ENCODE measurements around the gene TMC1. TPM values are rescaled to one million over a fixed set of nuclear protein-coding genes. Genes with fewer than 3 reads are reported as not detected.

Gene TMC1
- total RNA-seq, 2 donors from 2014 or later = not detected

DNA sequence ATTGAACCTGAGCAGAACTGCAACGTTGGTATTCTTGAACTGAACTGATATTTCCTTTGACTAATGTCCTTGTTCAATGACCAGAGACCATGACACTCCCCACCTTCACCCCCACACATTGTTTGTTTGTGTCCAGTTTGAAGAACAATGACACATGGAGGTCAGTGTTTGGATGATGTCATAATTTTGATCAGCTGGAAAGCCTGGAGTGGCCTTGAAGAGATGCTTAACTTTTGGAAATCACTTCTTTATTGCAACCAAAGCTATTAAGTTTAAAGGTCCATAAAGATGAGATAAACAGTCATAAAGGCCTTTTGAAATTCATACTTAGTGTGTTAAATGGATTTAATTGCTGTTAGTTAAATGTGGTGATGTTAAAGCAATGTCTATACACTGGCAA, 92.7 kb downstream of the TMC1 start:
- no peaks in the 10 kb centered on the region for H3K36me3 ChIP-seq

DNA sequence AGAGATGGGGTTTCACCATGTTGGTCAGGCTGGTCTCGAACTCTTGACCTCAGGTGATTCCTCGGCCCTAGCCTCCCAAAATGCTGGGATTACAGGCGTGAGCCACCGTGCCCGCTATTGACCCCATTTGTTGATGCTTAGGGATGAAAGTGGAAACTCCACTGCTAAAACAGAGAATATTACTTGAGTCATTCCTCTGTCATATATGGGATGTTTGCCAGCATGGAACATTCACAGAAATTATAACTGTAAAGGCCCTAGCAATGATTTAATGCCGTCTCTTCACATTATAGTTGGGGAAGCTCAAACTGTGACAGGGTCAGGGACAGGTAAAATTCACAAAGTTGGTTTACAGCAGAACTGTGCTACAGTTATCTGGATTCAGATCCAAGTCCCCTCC, 94.5 kb downstream of the TMC1 start:
- TF ChIP-seq, protein P1, sequence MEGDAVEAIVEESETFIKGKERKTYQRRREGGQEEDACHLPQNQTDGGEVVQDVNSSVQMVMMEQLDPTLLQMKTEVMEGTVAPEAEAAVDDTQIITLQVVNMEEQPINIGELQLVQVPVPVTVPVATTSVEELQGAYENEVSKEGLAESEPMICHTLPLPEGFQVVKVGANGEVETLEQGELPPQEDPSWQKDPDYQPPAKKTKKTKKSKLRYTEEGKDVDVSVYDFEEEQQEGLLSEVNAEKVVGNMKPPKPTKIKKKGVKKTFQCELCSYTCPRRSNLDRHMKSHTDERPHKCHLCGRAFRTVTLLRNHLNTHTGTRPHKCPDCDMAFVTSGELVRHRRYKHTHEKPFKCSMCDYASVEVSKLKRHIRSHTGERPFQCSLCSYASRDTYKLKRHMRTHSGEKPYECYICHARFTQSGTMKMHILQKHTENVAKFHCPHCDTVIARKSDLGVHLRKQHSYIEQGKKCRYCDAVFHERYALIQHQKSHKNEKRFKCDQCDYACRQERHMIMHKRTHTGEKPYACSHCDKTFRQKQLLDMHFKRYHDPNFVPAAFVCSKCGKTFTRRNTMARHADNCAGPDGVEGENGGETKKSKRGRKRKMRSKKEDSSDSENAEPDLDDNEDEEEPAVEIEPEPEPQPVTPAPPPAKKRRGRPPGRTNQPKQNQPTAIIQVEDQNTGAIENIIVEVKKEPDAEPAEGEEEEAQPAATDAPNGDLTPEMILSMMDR (IDR thresholded peaks at IDR 0.05) = no peak
- no peak for DNase-seq (ENCODE audit: low spot score)
- no peak for ATAC-seq (ENCODE audit: insufficient number of reproducible peaks, low FRiP score, low read depth)

More for the DNA sequence above, 92.7 kb downstream of the TMC1 start:
- H3K4me1 ChIP-seq (ENCODE audit: control insufficient read depth in 1 of 2, low read depth in 2 of 2) = no peaks in the 10 kb centered on the region
- no peaks in the 10 kb centered on the region for H3K27me3 ChIP-seq (replicated peaks; ENCODE audit: insufficient read depth)
- H3K4me3 ChIP-seq = no peak overlapping the region
- TF ChIP-seq, protein P1 (IDR thresholded peaks at IDR 0.05) = no peak
- DNase-seq (ENCODE audit: low spot score) (no peak), ATAC-seq (ENCODE audit: insufficient number of reproducible peaks, low FRiP score, low read depth) (no peak)
- no peak overlapping the region for H3K27ac ChIP-seq
- no peaks in the 10 kb centered on the region for H3K9me3 ChIP-seq

DNA sequence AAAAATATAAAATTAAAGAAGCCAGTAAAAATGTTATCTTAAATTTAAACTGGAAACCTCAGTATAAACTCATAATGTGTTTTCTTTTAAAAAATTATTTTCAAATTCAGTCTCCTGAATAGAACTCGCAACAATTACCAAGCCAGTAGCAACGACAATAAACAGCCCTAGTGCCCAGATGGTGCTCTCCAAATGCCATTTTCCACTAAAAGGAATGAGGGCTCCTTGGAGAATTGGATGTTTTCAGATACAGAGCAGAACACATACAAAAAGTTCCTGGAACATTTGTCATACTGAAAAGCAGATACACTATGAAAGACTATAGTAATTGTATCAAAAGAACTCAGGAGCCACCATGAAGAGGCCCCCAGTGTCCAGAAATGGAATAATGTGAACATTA, 97.4 kb downstream of the TMC1 start:
- Histone ChIP-seq H3K36me3 (no peaks in the 10 kb centered on the region), H3K27me3 (replicated peaks; ENCODE audit: insufficient read depth) (no peaks in the 10 kb centered on the region), H3K4me1 (ENCODE audit: control insufficient read depth in 1 of 2, low read depth in 2 of 2) (no peaks in the 10 kb centered on the region), H3K4me3 (no peak overlapping the region), H3K9me3 (no peaks in the 10 kb centered on the region), H3K27ac (no peak overlapping the region)
- no peak for DNase-seq (ENCODE audit: low spot score)
- ATAC-seq (ENCODE audit: insufficient number of reproducible peaks, low FRiP score, low read depth) = no peak
- TF ChIP-seq, protein P1 (IDR thresholded peaks at IDR 0.05) = no peak

More for the DNA sequence above, 94.5 kb downstream of the TMC1 start:
- no peaks in the 10 kb centered on the region for H3K27me3 ChIP-seq (replicated peaks; ENCODE audit: insufficient read depth)
- no peaks in the 10 kb centered on the region for H3K36me3 ChIP-seq
- no peaks in the 10 kb centered on the region for H3K9me3 ChIP-seq
- no peak overlapping the region for H3K27ac ChIP-seq
- H3K4me3 ChIP-seq = no peak overlapping the region
- H3K4me1 ChIP-seq (ENCODE audit: control insufficient read depth in 1 of 2, low read depth in 2 of 2) = no peaks in the 10 kb centered on the region

DNA sequence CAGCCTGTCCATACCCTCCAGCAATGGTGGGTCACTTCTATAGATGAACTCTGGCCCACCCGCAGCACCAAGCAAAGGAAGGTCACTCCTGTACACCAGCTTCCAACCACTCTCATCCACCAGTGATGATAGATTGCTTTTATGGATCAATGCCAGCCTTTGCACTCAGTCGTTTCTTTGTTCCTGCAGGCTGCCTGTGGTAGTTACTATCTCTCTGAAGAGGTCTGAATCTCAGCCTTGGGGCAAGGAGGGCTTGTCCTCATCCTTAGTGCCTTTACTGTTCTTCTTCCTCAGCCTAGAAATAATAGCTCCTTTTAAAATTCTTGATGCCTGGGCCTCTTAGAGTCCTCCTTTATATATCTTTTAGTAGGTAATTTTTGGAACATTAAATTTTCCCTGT, 100.8 kb downstream of the TMC1 start:
- Histone ChIP-seq H3K4me1 (ENCODE audit: control insufficient read depth in 1 of 2, low read depth in 2 of 2) (no peaks in the 10 kb centered on the region), H3K27ac (no peak overlapping the region), H3K9me3 (no peaks in the 10 kb centered on the region), H3K4me3 (no peak overlapping the region), H3K36me3 (no peaks in the 10 kb centered on the region), H3K27me3 (replicated peaks; ENCODE audit: insufficient read depth) (no peaks in the 10 kb centered on the region)
- TF ChIP-seq, protein P1 (IDR thresholded peaks at IDR 0.05) = no peak
- DNase-seq (ENCODE audit: low spot score) (no peak), ATAC-seq (ENCODE audit: insufficient number of reproducible peaks, low FRiP score, low read depth) (no peak)

DNA sequence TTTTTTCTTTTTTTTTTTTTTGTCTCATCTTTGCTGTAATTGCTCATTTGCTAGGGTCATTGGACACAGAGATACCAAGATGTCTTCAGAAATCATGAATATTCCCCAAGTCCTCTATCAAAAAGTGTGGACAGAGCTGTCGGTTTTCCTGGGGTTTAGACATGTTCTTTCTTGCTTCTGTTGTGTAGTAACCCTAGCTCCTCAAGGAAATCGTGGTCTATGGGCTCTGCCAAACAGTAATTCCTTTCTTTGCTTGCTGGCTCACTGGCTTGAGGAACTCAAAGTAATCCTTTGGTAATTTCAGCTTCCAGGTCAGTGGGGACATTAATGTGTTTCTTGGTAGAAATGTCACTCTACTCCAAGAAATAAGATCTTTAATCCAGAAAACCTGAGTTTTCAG, 101.7 kb downstream of the TMC1 start:
- TF ChIP-seq, protein P1 (IDR thresholded peaks at IDR 0.05) = no peak
- Histone ChIP-seq H3K4me3 (no peak overlapping the region), H3K36me3 (no peaks in the 10 kb centered on the region), H3K27ac (no peak overlapping the region), H3K4me1 (ENCODE audit: control insufficient read depth in 1 of 2, low read depth in 2 of 2) (peaks cover 0 to 4% of the 10 kb centered on the region in 2 donors), H3K27me3 (replicated peaks; ENCODE audit: insufficient read depth) (no peaks in the 10 kb centered on the region), H3K9me3 (no peaks in the 10 kb centered on the region)
- no peak for DNase-seq (ENCODE audit: low spot score)
- ATAC-seq (ENCODE audit: insufficient number of reproducible peaks, low FRiP score, low read depth) = no peak
